ENCODE data around the gene P2RX5. TPM values are rescaled to one million over a fixed set of nuclear protein-coding genes. Genes with fewer than 3 reads are reported as not detected.
A peak's percentile ranks its signal among the peaks of the same experiment; 100 is the strongest.

Gene P2RX5, protein sequence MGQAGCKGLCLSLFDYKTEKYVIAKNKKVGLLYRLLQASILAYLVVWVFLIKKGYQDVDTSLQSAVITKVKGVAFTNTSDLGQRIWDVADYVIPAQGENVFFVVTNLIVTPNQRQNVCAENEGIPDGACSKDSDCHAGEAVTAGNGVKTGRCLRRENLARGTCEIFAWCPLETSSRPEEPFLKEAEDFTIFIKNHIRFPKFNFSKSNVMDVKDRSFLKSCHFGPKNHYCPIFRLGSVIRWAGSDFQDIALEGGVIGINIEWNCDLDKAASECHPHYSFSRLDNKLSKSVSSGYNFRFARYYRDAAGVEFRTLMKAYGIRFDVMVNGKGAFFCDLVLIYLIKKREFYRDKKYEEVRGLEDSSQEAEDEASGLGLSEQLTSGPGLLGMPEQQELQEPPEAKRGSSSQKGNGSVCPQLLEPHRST
- total RNA-seq (10 to 100 TPM; 10.7 to 94.5 (median 24.6) TPM), polyA plus RNA-seq (10 to 100 TPM; 12.3 to 18.2 TPM), total RNA-seq (5.0 reads per million, percentile 24 among the genes with 10 or more reads in this experiment)

DNA sequence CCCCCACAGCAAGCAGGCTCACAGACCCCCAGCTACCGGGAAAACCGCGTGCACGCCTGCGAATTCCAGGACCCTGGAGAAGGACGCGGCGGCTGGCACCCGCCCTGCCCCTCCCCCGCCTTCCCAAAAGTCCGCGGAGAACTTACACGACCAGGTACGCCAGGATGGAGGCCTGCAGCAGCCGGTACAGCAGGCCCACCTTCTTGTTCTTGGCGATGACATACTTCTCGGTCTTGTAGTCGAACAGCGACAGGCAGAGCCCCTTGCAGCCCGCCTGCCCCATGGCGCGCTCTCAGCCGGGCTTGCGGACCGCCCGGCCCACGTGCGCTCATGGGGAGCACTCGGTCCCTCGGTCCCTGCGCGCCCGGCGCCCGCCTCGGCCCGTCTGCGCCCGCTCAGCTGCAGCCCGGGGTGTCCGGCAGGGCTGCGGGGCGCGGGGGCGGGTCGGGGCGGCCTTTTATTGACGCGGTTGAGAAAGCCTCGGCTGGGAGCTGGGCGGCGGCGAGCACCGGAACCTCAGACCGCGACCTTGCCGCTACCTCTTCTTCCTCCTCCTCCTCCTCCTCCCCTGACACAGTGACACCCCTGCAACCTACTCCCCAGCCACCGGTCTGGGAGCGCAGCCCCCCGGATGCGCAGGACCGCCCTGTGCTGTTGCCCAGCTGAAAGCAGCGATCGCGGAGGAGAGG lies at the start of gene P2RX5:
Gene P2RX5 (minus strand): TSS at position 433 of the 689 bp plus-strand sequence. CDS start 150 bp downstream, at position 283.
- H3K27me3 ChIP-seq (ENCODE audit: control insufficient read depth in 2 of 2, insufficient read depth in 2 of 2, low read length in 2 of 2): no peaks in the 10 kb centered on the region
- CTCF ChIA-PET: interaction anchor here (1.1 to 1.3 kb wide), 2 partner anchors 12 to 28 kb away, joined by 3 to 4 read pairs; partner anchors contain the start of gene HASPIN
- H3K27ac ChIP-seq (ENCODE audit: low read depth, low read length): peak within 1 kb of the TSS; percentile 61
- H3K9me3 ChIP-seq (ENCODE audit: control insufficient read depth in 2 of 3, low read length in 3 of 3): no peaks in the 10 kb centered on the region
- peaks cover 0 to 10% (median 0%) of the 10 kb centered on the region in 3 experiments for H3K36me3 ChIP-seq (ENCODE audit: control insufficient read depth in 2 of 3, insufficient read depth in 3 of 3, low read length in 3 of 3)
- POLR2A ChIA-PET: interaction anchor here (0.8 to 2.5 kb wide), 7 partner anchors 11 to 150 kb away, joined by 3 to 25 read pairs (median 3); partner anchors contain the start of gene NCBP3
- Mint-ChIP-seq H3K9me3 (peaks cover 0 to 2% (median 0%) of the 10 kb centered on the region in 11 donors), H3K27me3 (no peaks in the 10 kb centered on the region), H3K4me1 (peaks cover 5 to 39% (median 16%) of the 10 kb centered on the region in 7 donors), H3K36me3 (peaks cover 0 to 16% (median 0%) of the 10 kb centered on the region in 5 donors), H3K4me3 (peak within 1 kb of the TSS; percentile 87 to 98 (median 94)), H3K27ac (peak within 1 kb of the TSS in 8 of 9 donors; percentile 67 to 95 (median 86))
- intact Hi-C loops (cut with micrococcal nuclease): loop anchor here (1.0 kb wide), 3 partner anchors 15 to 28 kb away; partner anchors contain the start of genes HASPIN (in 2 of the 2), EMC6 (in 1 of the 2) and TAX1BP3 (in 1 of the 2)
- peak within 1 kb of the TSS; percentile 82 for H3K4me3 ChIP-seq (ENCODE audit: low read length)
- peak; percentile 71 for ATAC-seq
- DNase-seq: peak in 8 of 9 donors; percentile 24 to 59 (median 35)
- H3K4me1 ChIP-seq (ENCODE audit: control insufficient read depth in 2 of 2, insufficient read depth in 2 of 2, low read length in 2 of 2): peaks cover 3 to 9% of the 10 kb centered on the region in 2 donors

DNA sequence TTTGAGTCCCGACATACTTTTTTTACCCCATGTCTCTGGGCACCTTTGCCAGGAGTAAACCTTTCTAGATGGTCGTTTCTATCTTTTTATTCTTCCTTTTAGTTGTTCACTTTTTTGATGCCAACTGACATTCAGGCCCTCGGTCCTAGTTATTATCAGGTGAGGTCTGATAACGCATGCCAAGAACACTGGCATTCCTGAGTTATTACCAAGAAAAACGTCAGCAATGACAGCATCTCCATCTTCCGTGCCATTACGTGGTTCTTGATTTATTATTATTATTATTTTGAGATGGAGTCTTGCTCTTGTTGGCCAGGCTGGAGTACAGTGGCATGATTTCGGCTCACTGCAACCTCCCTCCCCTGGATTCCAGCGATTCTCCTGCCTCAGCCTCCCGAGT lies 49.1 kb upstream of the P2RX5 start:
- Mint-ChIP-seq H3K4me1 (peaks cover 17 to 44% (median 22%) of the 10 kb centered on the region in 7 donors), H3K36me3 (peaks cover 0 to 3% (median 0%) of the 10 kb centered on the region in 5 donors), H3K27me3 (no peaks in the 10 kb centered on the region), H3K27ac (no peak overlapping the region), H3K4me3 (no peak overlapping the region), H3K9me3 (peaks cover 0 to 4% (median 0%) of the 10 kb centered on the region in 11 donors)
- Histone ChIP-seq H3K9me3 (ENCODE audit: control insufficient read depth in 2 of 3, low read length in 3 of 3) (no peaks in the 10 kb centered on the region), H3K27ac (ENCODE audit: low read depth, low read length) (no peak overlapping the region), H3K36me3 (ENCODE audit: control insufficient read depth in 2 of 3, insufficient read depth in 3 of 3, low read length in 3 of 3) (no peaks in the 10 kb centered on the region), H3K27me3 (ENCODE audit: control insufficient read depth in 2 of 2, insufficient read depth in 2 of 2, low read length in 2 of 2) (no peaks in the 10 kb centered on the region), H3K4me3 (ENCODE audit: low read length) (no peak overlapping the region), H3K4me1 (ENCODE audit: control insufficient read depth in 2 of 2, insufficient read depth in 2 of 2, low read length in 2 of 2) (peaks cover 5 to 8% of the 10 kb centered on the region in 2 donors)
- DNase-seq: no peak
- CTCF ChIA-PET: no interaction called here
- POLR2A ChIA-PET: no interaction called here
- ATAC-seq: no peak
- intact Hi-C loops (cut with micrococcal nuclease): no loop called here

DNA sequence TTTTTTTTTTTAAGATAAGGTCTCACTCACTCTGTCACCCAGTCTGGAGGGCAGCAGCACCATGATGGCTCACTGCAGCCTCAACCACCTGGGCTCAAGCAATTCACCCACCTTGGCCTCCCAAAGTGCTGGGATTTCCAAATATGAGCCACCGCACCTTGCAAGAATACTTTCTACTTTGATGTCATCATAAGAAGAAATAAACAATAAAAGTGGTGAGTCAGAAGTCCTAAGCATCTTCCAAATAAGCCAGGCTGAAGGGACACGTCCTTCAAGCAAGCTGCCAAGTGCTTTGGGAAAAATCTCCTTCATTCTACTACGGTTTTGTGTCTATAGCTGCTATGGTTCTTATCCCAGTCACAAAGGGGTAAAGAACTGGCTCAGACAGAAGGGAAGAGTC lies 48.1 kb upstream of the P2RX5 start:
- POLR2A ChIA-PET: no interaction called here
- Histone ChIP-seq H3K27ac (ENCODE audit: low read depth, low read length) (no peak overlapping the region), H3K9me3 (ENCODE audit: control insufficient read depth in 2 of 3, low read length in 3 of 3) (no peaks in the 10 kb centered on the region), H3K36me3 (ENCODE audit: control insufficient read depth in 2 of 3, insufficient read depth in 3 of 3, low read length in 3 of 3) (no peaks in the 10 kb centered on the region), H3K4me1 (ENCODE audit: control insufficient read depth in 2 of 2, insufficient read depth in 2 of 2, low read length in 2 of 2) (peaks cover 8 to 10% of the 10 kb centered on the region in 2 donors), H3K27me3 (ENCODE audit: control insufficient read depth in 2 of 2, insufficient read depth in 2 of 2, low read length in 2 of 2) (no peaks in the 10 kb centered on the region), H3K4me3 (ENCODE audit: low read length) (no peak overlapping the region)
- Mint-ChIP-seq H3K27ac (peak overlapping the region in 1 of 9 donors; percentile 31), H3K4me1 (peaks cover 17 to 44% (median 28%) of the 10 kb centered on the region in 7 donors), H3K4me3 (no peak overlapping the region), H3K27me3 (no peaks in the 10 kb centered on the region), H3K36me3 (peaks cover 0 to 3% (median 0%) of the 10 kb centered on the region in 5 donors), H3K9me3 (peaks cover 0 to 4% (median 0%) of the 10 kb centered on the region in 11 donors)
- ATAC-seq: no peak
- intact Hi-C loops (cut with micrococcal nuclease): no loop called here
- CTCF ChIA-PET: interaction anchor here (0.7 kb wide), 1 partner anchor 79 kb away, joined by 5 read pairs; no protein-coding TSS in a partner anchor
- DNase-seq: no peak

DNA sequence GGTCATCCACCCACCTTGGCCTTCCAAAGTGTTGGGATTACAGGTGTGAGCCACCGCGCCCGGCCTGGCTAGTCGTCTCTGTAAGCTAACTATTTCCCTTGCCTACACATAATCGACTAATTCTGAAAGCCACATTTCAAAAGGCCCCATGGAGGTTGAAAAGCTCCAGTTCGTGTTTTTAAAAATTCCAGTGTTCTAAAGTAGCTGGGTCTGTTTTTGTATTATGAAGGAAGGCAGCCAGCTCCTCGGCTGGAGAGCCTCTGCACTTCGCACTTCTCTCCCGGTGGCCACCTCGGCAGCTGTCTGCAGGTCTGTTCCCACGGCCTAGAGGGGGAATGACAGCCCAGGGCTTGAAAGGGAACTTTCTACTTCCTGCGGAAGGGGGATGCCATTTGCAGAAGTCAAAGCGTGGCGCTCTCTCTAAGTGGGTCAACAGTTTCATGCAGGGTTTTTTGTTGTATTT lies 44.7 kb upstream of the P2RX5 start:
- H3K4me1 ChIP-seq (ENCODE audit: control insufficient read depth in 2 of 2, insufficient read depth in 2 of 2, low read length in 2 of 2): peaks cover 11 to 20% of the 10 kb centered on the region in 2 donors
- H3K36me3 ChIP-seq (ENCODE audit: control insufficient read depth in 2 of 3, insufficient read depth in 3 of 3, low read length in 3 of 3): no peaks in the 10 kb centered on the region
- H3K4me1 Mint-ChIP-seq: peaks cover 21 to 47% (median 35%) of the 10 kb centered on the region in 7 donors
- H3K27ac Mint-ChIP-seq: peak overlapping the region; percentile 65 to 93 (median 73)
- ChIA-PET CTCF (interaction anchor here (0.6 to 8.6 kb wide), 5 partner anchors 14 to 221 kb away, joined by 3 to 154 read pairs (median 4); no protein-coding TSS in a partner anchor), POLR2A (interaction anchor here (0.6 to 1.5 kb wide), 8 partner anchors 10 to 1404 kb away, joined by 3 to 8 read pairs (median 3); partner anchors contain the start of genes NCBP3 and TSR1)
- intact Hi-C loops (cut with micrococcal nuclease): no loop called here
- H3K9me3 Mint-ChIP-seq: peaks cover 0 to 4% (median 0%) of the 10 kb centered on the region in 11 donors
- H3K27ac ChIP-seq (ENCODE audit: low read depth, low read length): no peak overlapping the region
- H3K36me3 Mint-ChIP-seq: peaks cover 0 to 3% (median 0%) of the 10 kb centered on the region in 5 donors
- no peak overlapping the region for H3K4me3 ChIP-seq (ENCODE audit: low read length)
- no peaks in the 10 kb centered on the region for H3K27me3 Mint-ChIP-seq
- H3K9me3 ChIP-seq (ENCODE audit: control insufficient read depth in 2 of 3, low read length in 3 of 3): no peaks in the 10 kb centered on the region
- ATAC-seq (peak; percentile 67), DNase-seq (peak in 3 of 9 donors; percentile 25 to 38 (median 27))
- peak overlapping the region; percentile 40 to 78 (median 69) for H3K4me3 Mint-ChIP-seq
- no peaks in the 10 kb centered on the region for H3K27me3 ChIP-seq (ENCODE audit: control insufficient read depth in 2 of 2, insufficient read depth in 2 of 2, low read length in 2 of 2)

DNA sequence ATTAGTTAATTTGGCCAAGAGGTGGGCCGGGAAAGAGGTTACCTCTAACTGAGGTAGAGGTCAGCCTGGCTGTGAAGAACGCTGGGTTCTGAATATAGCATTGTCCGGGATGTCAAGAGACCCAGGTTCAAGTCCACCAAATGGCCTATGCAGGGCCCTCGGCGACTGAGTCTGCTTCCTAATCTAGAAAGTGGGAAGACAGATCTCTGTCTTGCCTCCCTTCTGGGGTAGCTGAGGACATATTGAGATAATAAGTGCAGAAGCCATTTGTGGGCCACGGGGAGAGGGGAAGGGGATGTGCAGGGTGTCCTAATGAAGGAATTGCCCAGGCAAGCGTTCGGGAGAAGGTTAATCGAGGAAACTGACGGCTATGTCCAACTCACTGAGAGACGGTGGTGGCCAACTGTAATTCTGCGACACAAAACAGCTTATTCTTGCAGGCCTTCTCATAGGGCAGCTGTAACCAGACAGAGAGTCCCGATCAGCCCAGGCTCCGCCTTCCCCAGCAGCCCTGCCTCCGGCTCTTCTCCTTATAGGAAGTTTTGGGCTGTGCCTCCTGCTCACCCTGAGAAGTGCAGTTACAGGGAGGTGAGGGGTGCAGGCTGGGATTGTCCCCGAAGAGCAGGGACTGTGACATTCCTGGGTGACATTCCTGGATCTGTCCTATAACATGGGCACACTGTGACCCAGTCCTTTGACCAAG lies 43.6 kb upstream of the P2RX5 start:
- ATAC-seq: no peak
- DNase-seq: no peak
- Histone ChIP-seq H3K4me1 (ENCODE audit: control insufficient read depth in 2 of 2, insufficient read depth in 2 of 2, low read length in 2 of 2) (peaks cover 11 to 20% of the 10 kb centered on the region in 2 donors), H3K27ac (ENCODE audit: low read depth, low read length) (no peak overlapping the region), H3K9me3 (ENCODE audit: control insufficient read depth in 2 of 3, low read length in 3 of 3) (no peaks in the 10 kb centered on the region), H3K36me3 (ENCODE audit: control insufficient read depth in 2 of 3, insufficient read depth in 3 of 3, low read length in 3 of 3) (no peaks in the 10 kb centered on the region), H3K4me3 (ENCODE audit: low read length) (no peak overlapping the region), H3K27me3 (ENCODE audit: control insufficient read depth in 2 of 2, insufficient read depth in 2 of 2, low read length in 2 of 2) (no peaks in the 10 kb centered on the region)
- H3K4me3 Mint-ChIP-seq: peak overlapping the region in 8 of 10 donors; percentile 8 to 77 (median 64)
- peak overlapping the region in 8 of 9 donors; percentile 26 to 81 (median 72) for H3K27ac Mint-ChIP-seq
- H3K36me3 Mint-ChIP-seq: peaks cover 0 to 3% (median 0%) of the 10 kb centered on the region in 5 donors
- intact Hi-C loops (cut with micrococcal nuclease): loop anchor here (2.0 to 5.0 kb wide), 5 partner anchors 15 to 171 kb away; no protein-coding TSS in a partner anchor
- peaks cover 21 to 47% (median 35%) of the 10 kb centered on the region in 7 donors for H3K4me1 Mint-ChIP-seq
- CTCF ChIA-PET: interaction anchor here (0.9 to 8.6 kb wide), 8 partner anchors 11 to 174 kb away, joined by 3 to 154 read pairs (median 5); partner anchors contain the start of gene NCBP3
- H3K9me3 Mint-ChIP-seq: peaks cover 0 to 4% (median 0%) of the 10 kb centered on the region in 11 donors
- POLR2A ChIA-PET: interaction anchor here (0.6 to 3.0 kb wide), 11 partner anchors 11 to 404 kb away, joined by 3 to 15 read pairs (median 6); partner anchors contain the start of gene NCBP3
- H3K27me3 Mint-ChIP-seq: no peaks in the 10 kb centered on the region
